H1 (cell line): ENCODE measurements around the gene ZNF521. TPM values are rescaled to one million over a fixed set of nuclear protein-coding genes. Genes with fewer than 3 reads are reported as not detected.

Experiments used
- CTCF ChIA-PET: fragments of 300-600 bp; sonication (Branson Sonifier 250); formaldehyde crosslinking; loops from one replicate; lab custom pipeline; 2021; ENCODE audit not compliant: partially characterized antibody; lab: Charles Lee
- POLR2A ChIA-PET: fragments of 300-600 bp; sonication (Branson Sonifier 250); formaldehyde crosslinking; loops from one replicate; lab custom pipeline; 2021; ENCODE audit warnings: inconsistent platforms; ENCODE audit not compliant: partially characterized antibody; lab: Charles Lee
- DNase-seq, 2 experiments: peaks; one replicate each; pipeline versions ENCODE4 v3.0.0 to v3.0.0-alpha.2; 2010 to 2022; ENCODE audit warnings: low spot score in 2 of 2, low read depth in 1 of 2, mixed read lengths in 1 of 2
- FAIRE-seq: peaks from 2 replicates; lab custom pipeline; 2011; peaks lifted over from hg19 to GRCh38; lab: Jason Lieb, UNC
- H2AFZ ChIP-seq: 2 replicates; pipeline ENCODE4 v1.8.1; 2012; ENCODE audit warnings: low read length, inconsistent platforms
- H2AK5ac ChIP-seq: 2 replicates; pipeline ENCODE4 v1.6.1; 2013; ENCODE audit warnings: low read depth, low read length
- H2BK120ac ChIP-seq: replicated peaks from 2 replicates; pipeline ENCODE3; 2013; ENCODE audit warnings: low read depth, low read length, inconsistent platforms
- H2BK12ac ChIP-seq: 2 replicates; pipeline ENCODE4 v1.6.1; 2013; ENCODE audit warnings: low read depth, low read length
- H2BK15ac ChIP-seq: 2 replicates; pipeline ENCODE4 v1.6.1; 2013; ENCODE audit warnings: low read length
- H2BK20ac ChIP-seq: 2 replicates; pipeline ENCODE4 v1.6.1; 2013; ENCODE audit warnings: low read length
- H2BK5ac ChIP-seq: 2 replicates; pipeline ENCODE4 v1.6.1; 2013; ENCODE audit warnings: low read depth, low read length
- H3K14ac ChIP-seq: 2 replicates; pipeline ENCODE4 v1.6.1; 2013; ENCODE audit warnings: inconsistent platforms; ENCODE audit not compliant: insufficient read length
- H3K18ac ChIP-seq: 2 replicates; pipeline ENCODE4 v1.6.1; 2013; ENCODE audit warnings: low read length; ENCODE audit errors: extremely low read depth
- H3K23ac ChIP-seq: 2 replicates; pipeline ENCODE4 v1.6.1; 2013; ENCODE audit warnings: inconsistent platforms; ENCODE audit not compliant: insufficient read length
- H3K23me2 ChIP-seq: 2 replicates; pipeline ENCODE4 v1.6.1; 2013; ENCODE audit warnings: low read depth, low read length
- H3K27ac ChIP-seq: 2 replicates; pipeline ENCODE4 v1.6.1; 2011; ENCODE audit warnings: low read depth, low read length, inconsistent platforms
- H3K27me3 ChIP-seq, 4 experiments: replicated peaks in 1 of 4; 1 replicate in 1 of 4; 2 replicates in 3 of 4; pipeline versions ENCODE4 v1.6.1 to v1.8.1; 2011 to 2013; ENCODE audit warnings: low read length in 3 of 4, mild to moderate bottlenecking in 3 of 4, inconsistent platforms in 2 of 4, mixed read lengths in 2 of 4, moderate library complexity in 1 of 4; ENCODE audit not compliant: control insufficient read depth in 3 of 4, insufficient read depth in 3 of 4; ENCODE audit errors: extremely low read depth in 1 of 4
- H3K36me3 ChIP-seq, 4 experiments: 2 replicates each; pipeline versions ENCODE4 v1.6.1 to v1.8.1; 2011 to 2013; ENCODE audit warnings: mild to moderate bottlenecking in 4 of 4, low read length in 3 of 4, moderate library complexity in 2 of 4, control low read depth in 1 of 4, inconsistent platforms in 1 of 4; ENCODE audit not compliant: insufficient read depth in 4 of 4, control insufficient read depth in 2 of 4
- H3K4ac ChIP-seq: replicated peaks from 2 replicates; pipeline ENCODE3; 2013; ENCODE audit warnings: low read length, low read depth, mixed read lengths, inconsistent platforms; ENCODE audit not compliant: insufficient read length
- H3K4me1 ChIP-seq, 4 experiments: replicated peaks in 1 of 4; 1 replicate in 1 of 4; 2 replicates in 3 of 4; pipeline versions ENCODE4 v1.6.1 to v1.8.1; 2011 to 2013; ENCODE audit warnings: low read length in 3 of 4, inconsistent platforms in 2 of 4, mixed read lengths in 1 of 4; ENCODE audit not compliant: insufficient read depth in 4 of 4, control insufficient read depth in 3 of 4
- H3K4me2 ChIP-seq, 2 experiments: 2 replicates each; pipeline versions ENCODE4 v1.6.1 to v1.8.1; 2011 to 2013; ENCODE audit warnings: low read depth in 2 of 2, low read length in 2 of 2, control low read depth in 1 of 2, inconsistent platforms in 1 of 2, mild to moderate bottlenecking in 1 of 2; ENCODE audit not compliant: insufficient read depth in 1 of 2
- H3K4me3 ChIP-seq, 4 experiments: fragments of 200-600, 300-600 bp in 1 of 4; sonication (generic), shearing (Covaris generic), sonication (Bioruptor Twin) in 1 of 4; 2 replicates each; pipeline versions ENCODE4 v1.5.1 to v1.8.1; 2011 to 2016; ENCODE audit warnings: low read length in 4 of 4, low read depth in 3 of 4, control low read depth in 2 of 4, inconsistent platforms in 2 of 4, mild to moderate bottlenecking in 2 of 4, mixed read lengths in 1 of 4, moderate library complexity in 1 of 4; ENCODE audit not compliant: insufficient read depth in 2 of 4; ENCODE audit errors: extremely low read depth in 1 of 4
- H3K56ac ChIP-seq: replicated peaks from 2 replicates; pipeline ENCODE3; 2013; ENCODE audit warnings: low read depth, mild to moderate bottlenecking, mixed read lengths, low read length, inconsistent platforms; ENCODE audit not compliant: insufficient read length
- H3K79me1 ChIP-seq: 2 replicates; pipeline ENCODE4 v1.6.1; 2013; ENCODE audit warnings: low read depth, low read length, control low read depth
- H3K79me2 ChIP-seq, 2 experiments: 2 replicates each; pipeline versions ENCODE4 v1.6.1 to v1.8.1; 2012 to 2013; ENCODE audit warnings: low read length in 2 of 2, mild to moderate bottlenecking in 2 of 2, inconsistent platforms in 1 of 2; ENCODE audit not compliant: insufficient read depth in 2 of 2, control insufficient read depth in 1 of 2
- H3K9ac ChIP-seq, 4 experiments: replicated peaks in 1 of 4; 1 replicate in 1 of 4; 2 replicates in 3 of 4; pipeline versions ENCODE4 v1.6.1 to v1.8.1; 2011 to 2013; ENCODE audit warnings: low read depth in 3 of 4, low read length in 3 of 4, control low read depth in 2 of 4, mild to moderate bottlenecking in 2 of 4, moderate library complexity in 2 of 4, inconsistent platforms in 1 of 4; ENCODE audit errors: extremely low read depth in 1 of 4
- H3K9me3 ChIP-seq, 2 experiments: 2 replicates each; pipeline versions ENCODE4 v1.6.1 to v1.8.1; 2012 to 2013; ENCODE audit warnings: mild to moderate bottlenecking in 2 of 2, moderate library complexity in 2 of 2, control low read depth in 1 of 2, inconsistent platforms in 1 of 2, low read depth in 1 of 2, low read length in 1 of 2, mixed read lengths in 1 of 2; ENCODE audit not compliant: insufficient read depth in 2 of 2
- H4K20me1 ChIP-seq, 2 experiments: replicated peaks in 1 of 2; 2 replicates each; pipeline versions ENCODE3 to v1.8.1; 2011 to 2013; ENCODE audit warnings: inconsistent platforms in 2 of 2, low read length in 2 of 2, mild to moderate bottlenecking in 1 of 2; ENCODE audit not compliant: insufficient read depth in 2 of 2, control insufficient read depth in 1 of 2
- H4K5ac ChIP-seq: 2 replicates; pipeline ENCODE4 v1.6.1; 2013; ENCODE audit warnings: low read length, low read depth, mixed read lengths, inconsistent platforms; ENCODE audit not compliant: insufficient read length
- H4K8ac ChIP-seq: 2 replicates; pipeline ENCODE4 v1.8.0; 2013; ENCODE audit warnings: mild to moderate bottlenecking, moderate library complexity, low read length, inconsistent platforms; ENCODE audit not compliant: insufficient read depth; ENCODE audit errors: extremely low read depth
- H4K91ac ChIP-seq: replicated peaks from 2 replicates; pipeline ENCODE3; 2013; ENCODE audit warnings: low read length, mixed read lengths, inconsistent platforms; ENCODE audit not compliant: insufficient read length
- ATF3 ChIP-seq: IDR thresholded peaks from 2 replicates; pipeline ENCODE4 v1.6.1; 2011; ENCODE audit warnings: low read depth, mild to moderate bottlenecking, low read length; ENCODE audit not compliant: insufficient read depth
- BRCA1 ChIP-seq: IDR thresholded peaks from 2 replicates; pipeline ENCODE4 v1.6.1; 2012; ENCODE audit warnings: low read depth, low read length, improper control_type of control experiment
- CBX8 ChIP-seq: fragments of 300-800, 300-1000 bp; sonication (generic); IDR thresholded peaks from 2 replicates; pipeline ENCODE4 v1.7.1; 2016; ENCODE audit warnings: low read depth, low read length, borderline replicate concordance
- CHD1 ChIP-seq: IDR thresholded peaks from 2 replicates; pipeline ENCODE4 v1.6.1; 2012; ENCODE audit warnings: low read depth, low read length, improper control_type of control experiment
- CTBP2 ChIP-seq: IDR thresholded peaks from 2 replicates; pipeline ENCODE4 v1.7.0; 2011; ENCODE audit warnings: borderline replicate concordance, mild to moderate bottlenecking, moderate library complexity, mixed read lengths, low read length; ENCODE audit not compliant: insufficient read depth, insufficient read length
- EZH2 ChIP-seq: fragments of 200-600 bp; sonication (generic); IDR thresholded peaks from 2 replicates; pipeline ENCODE4 v1.7.1; 2012; ENCODE audit warnings: low read depth, mild to moderate bottlenecking, moderate library complexity, low read length, inconsistent platforms; ENCODE audit not compliant: severe bottlenecking
- PHF8 ChIP-seq: fragments of 200-600 bp; sonication (generic); conservative IDR thresholded peaks from 2 replicates; pipeline ENCODE4 v1.7.1; 2012; ENCODE audit warnings: low read depth, mild to moderate bottlenecking, inconsistent platforms, low read length, moderate library complexity
- SIX5 ChIP-seq: IDR thresholded peaks from 2 replicates; pipeline ENCODE4 v1.6.1; 2011; ENCODE audit warnings: mild to moderate bottlenecking, low read depth, low read length
- SP2 ChIP-seq: IDR thresholded peaks from 2 replicates; pipeline ENCODE4 v1.6.1; 2012; ENCODE audit warnings: mild to moderate bottlenecking, low read length, inconsistent platforms
- WGBS, 2 experiments: shearing (Covaris generic) in 1 of 2; methylation state at CpG; one replicate each; pipeline versions ENCODE4 v1.1.6 to v1.1.7; 2013 to 2015; ENCODE audit warnings: low lambda C conversion rate in 2 of 2, mixed read lengths in 2 of 2, inconsistent platforms in 1 of 2, low coverage in 1 of 2, missing lambda C conversion rate in 1 of 2; ENCODE audit not compliant: insufficient replicate concordance in 2 of 2, insufficient coverage in 1 of 2, insufficient read length in 1 of 2; ENCODE audit errors: extremely low coverage in 1 of 2, missing lambda C conversion rate in 1 of 2; 5-methylcytosine and 5-hydroxymethylcytosine counted together
- polyA plus RNA-seq, 7 experiments: library from polyadenylated mRNA; depleted of rRNA in 3 of 7; stranded (reverse) in 5 of 7; unstranded in 2 of 7; fragments of >200 nt in 5 of 7; fragments of 200-250 nt in 2 of 7; gene quantifications; 1 replicate in 5 of 7; 2 replicates in 1 of 7; 4 replicates in 1 of 7; pipeline versions ENCODE4 v1.2.1 to v1.2.3, GENCODE V29; 2011 to 2013; ENCODE audit warnings: missing spikeins in 2 of 7, mixed read lengths in 2 of 7
- total RNA-seq: library from RNA; stranded (reverse); fragmentation: NEBNext Ultra II Directional; extraction: Animal tissue kit (Norgen Biotek cat#: 25700); gene quantifications from 2 replicates; pipeline ENCODE4 v1.2.1, GENCODE V29; 2021

Gene ZNF521
- total and polyA plus RNA-seq, 2 of the 8 experiments (the other 6 are each of a cell fraction or from before 2014, with no cell fraction given): 9.5 to 15.8 TPM

GRCh38 chr18:25097057-25097456 is 254.9 kb downstream of the ZNF521 start:
- Histone ChIP-seq H3K9ac (no peak overlapping the region), H4K20me1 (peaks cover 0 to 3% of the 10 kb centered on the region in 2 experiments), H2BK20ac (no peak overlapping the region), H3K4me1 (no peaks in the 10 kb centered on the region), H2BK15ac (no peak overlapping the region), H4K8ac (no peak overlapping the region), H3K9me3 (no peaks in the 10 kb centered on the region), H2BK12ac (no peak overlapping the region), H3K4ac (no peak overlapping the region), H3K27me3 (no peaks in the 10 kb centered on the region), H3K18ac (no peak overlapping the region), H2AFZ (no peak overlapping the region), H3K27ac (no peak overlapping the region), H4K5ac (no peak overlapping the region), H3K14ac (no peak overlapping the region), H2BK5ac (no peak overlapping the region), H3K79me2 (no peaks in the 10 kb centered on the region), H3K23ac (no peak overlapping the region), H3K56ac (no peak overlapping the region), H3K4me3 (no peak overlapping the region), H3K36me3 (no peaks in the 10 kb centered on the region), H4K91ac (no peak overlapping the region), H2BK120ac (no peak overlapping the region), H3K23me2 (no peaks in the 10 kb centered on the region), H3K4me2 (no peak overlapping the region), H3K79me1 (no peaks in the 10 kb centered on the region), H2AK5ac (no peak overlapping the region)
- ChIA-PET POLR2A (no interaction called here), CTCF (no interaction called here)
- no peak for FAIRE-seq
- DNase-seq: no peak
- WGBS, 2 experiments: 82% methylated on average over 6 of the region's 6 CpGs; no CpG with 5 or more reads in 1 of the 2 experiments
- TF ChIP-seq PHF8: no peak
- no peak for TF ChIP-seq EZH2
- TF ChIP-seq BRCA1: no peak
- TF ChIP-seq CHD1: no peak
- TF ChIP-seq ATF3: no peak
- TF ChIP-seq SIX5: no peak
- TF ChIP-seq CTBP2: no peak
- no peak for TF ChIP-seq SP2
- TF ChIP-seq CBX8: no peak
